Hematopoietic multipotent progenitor cell treated with erythropoietin and hydrocortisone succinate and interleukin-3 and kit ligand, for 4 days (in vitro differentiated cells): ENCODE results near the gene DNM3.

ENCODE experiments used
- DNase-seq: peaks from one replicate; pipeline ENCODE4 v3.0.0-alpha.2; 2015

DNM3 gene

GRCh38 chr1:171931752-171932151 lies 90.5 kb downstream of the DNM3 start:
- DNase-seq, result no peak

GRCh38 chr1:171934664-171935063 lies 93.4 kb downstream of the DNM3 start:
- DNase-seq, result no peak

- DNase-seq, result no peak
These were observed 93.8 kb downstream of the DNM3 start for GRCh38 chr1:171935086-171935485.

GRCh38 chr1:171935664-171936063 lies 94.4 kb downstream of the DNM3 start:
- DNase-seq, result no peak

GRCh38 chr1:171937938-171938337 lies 96.6 kb downstream of the DNM3 start:
- no peak for DNase-seq

- DNase-seq, result no peak
These were observed 98.4 kb downstream of the DNM3 start for GRCh38 chr1:171939740-171940139.

- DNase-seq, result peak; percentile 8
These were observed 99.1 kb downstream of the DNM3 start for GRCh38 chr1:171940368-171940767.

GRCh38 chr1:171941920-171942319 lies 100.6 kb downstream of the DNM3 start:
- no peak for DNase-seq

GRCh38 chr1:171943973-171944561 lies 102.8 kb downstream of the DNM3 start:
- DNase-seq, result no peak

GRCh38 chr1:171948511-171948910 lies 107.2 kb downstream of the DNM3 start:
- peak; percentile 31 for DNase-seq

GRCh38 chr1:171949316-171949715 lies 108.0 kb downstream of the DNM3 start:
- no peak for DNase-seq

GRCh38 chr1:171953835-171954234 lies 112.5 kb downstream of the DNM3 start:
- no peak for DNase-seq

GRCh38 chr1:171954361-171954760 lies 113.1 kb downstream of the DNM3 start:
- DNase-seq, result no peak

- DNase-seq, result no peak
These were observed 120.6 kb downstream of the DNM3 start for GRCh38 chr1:171961861-171962260.

GRCh38 chr1:171963762-171964161 lies 122.5 kb downstream of the DNM3 start:
- DNase-seq, result no peak

GRCh38 chr1:171965777-171966176 lies 124.5 kb downstream of the DNM3 start:
- no peak for DNase-seq

GRCh38 chr1:171966426-171967220 lies 125.3 kb downstream of the DNM3 start:
- no peak for DNase-seq

- no peak for DNase-seq
These were observed 127.9 kb downstream of the DNM3 start for GRCh38 chr1:171969226-171969625.

- DNase-seq, result peak; percentile 88
These were observed 128.5 kb downstream of the DNM3 start for GRCh38 chr1:171969813-171970212.

- DNase-seq, result no peak
These were observed 131.5 kb downstream of the DNM3 start for GRCh38 chr1:171972846-171973245.

GRCh38 chr1:171973421-171973820 lies 132.1 kb downstream of the DNM3 start:
- peak; percentile 29 for DNase-seq

- DNase-seq, result no peak
These were observed 140.0 kb downstream of the DNM3 start for GRCh38 chr1:171981303-171981702.

- peak; percentile 76 for DNase-seq
These were observed 142.3 kb downstream of the DNM3 start for GRCh38 chr1:171983584-171983983.

- DNase-seq, result no peak
These were observed 143.0 kb downstream of the DNM3 start for GRCh38 chr1:171984262-171984661.
